ENCODE measurements around the gene YOD1. TPM values are rescaled to one million over a fixed set of nuclear protein-coding genes. Genes with fewer than 3 reads are reported as not detected.
A peak's percentile ranks its signal among the peaks of the same experiment; 100 is the strongest.

YOD1 gene
- total and polyA plus RNA-seq, 2 of the 13 experiments (the other 11 are each of a cell fraction or from before 2014, with no cell fraction given), result 3.4 to 9.1 TPM

DNA sequence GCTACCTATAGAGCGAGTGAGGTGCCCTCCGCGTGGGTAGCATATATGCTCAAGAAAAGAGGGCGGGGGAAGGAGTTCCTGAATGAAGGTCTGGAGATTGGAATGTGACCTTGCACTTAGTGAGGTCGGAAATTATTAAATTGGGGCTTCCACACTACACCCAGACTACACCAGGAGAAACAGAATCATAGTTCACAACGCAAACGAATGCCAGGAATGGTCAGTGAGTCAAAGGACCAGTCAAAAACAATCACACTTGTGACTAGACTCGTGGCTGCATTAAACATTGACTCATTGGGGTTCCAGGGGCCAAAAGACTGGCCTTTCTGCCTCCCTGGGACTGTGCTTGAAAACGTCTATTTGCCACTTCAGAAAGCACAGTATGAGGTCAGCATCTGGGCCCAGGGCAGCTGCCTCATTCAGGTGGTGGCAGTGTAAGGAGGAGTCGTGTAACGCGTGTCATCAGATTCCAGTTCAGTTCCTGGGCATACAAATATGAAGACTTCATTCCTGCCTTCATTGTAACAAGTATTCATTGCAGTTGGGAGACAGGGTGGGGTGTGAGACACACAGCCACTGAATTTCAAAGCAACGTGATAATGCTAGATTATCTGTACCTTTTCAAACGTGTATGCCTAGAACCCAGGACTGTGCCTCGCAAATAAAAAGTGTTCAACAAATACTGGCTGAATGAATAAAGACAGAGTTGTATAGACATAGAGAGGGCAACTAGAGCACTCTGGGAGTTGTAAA is at the start of gene YOD1 (continued):
- TF ChIP-seq, protein P1, sequence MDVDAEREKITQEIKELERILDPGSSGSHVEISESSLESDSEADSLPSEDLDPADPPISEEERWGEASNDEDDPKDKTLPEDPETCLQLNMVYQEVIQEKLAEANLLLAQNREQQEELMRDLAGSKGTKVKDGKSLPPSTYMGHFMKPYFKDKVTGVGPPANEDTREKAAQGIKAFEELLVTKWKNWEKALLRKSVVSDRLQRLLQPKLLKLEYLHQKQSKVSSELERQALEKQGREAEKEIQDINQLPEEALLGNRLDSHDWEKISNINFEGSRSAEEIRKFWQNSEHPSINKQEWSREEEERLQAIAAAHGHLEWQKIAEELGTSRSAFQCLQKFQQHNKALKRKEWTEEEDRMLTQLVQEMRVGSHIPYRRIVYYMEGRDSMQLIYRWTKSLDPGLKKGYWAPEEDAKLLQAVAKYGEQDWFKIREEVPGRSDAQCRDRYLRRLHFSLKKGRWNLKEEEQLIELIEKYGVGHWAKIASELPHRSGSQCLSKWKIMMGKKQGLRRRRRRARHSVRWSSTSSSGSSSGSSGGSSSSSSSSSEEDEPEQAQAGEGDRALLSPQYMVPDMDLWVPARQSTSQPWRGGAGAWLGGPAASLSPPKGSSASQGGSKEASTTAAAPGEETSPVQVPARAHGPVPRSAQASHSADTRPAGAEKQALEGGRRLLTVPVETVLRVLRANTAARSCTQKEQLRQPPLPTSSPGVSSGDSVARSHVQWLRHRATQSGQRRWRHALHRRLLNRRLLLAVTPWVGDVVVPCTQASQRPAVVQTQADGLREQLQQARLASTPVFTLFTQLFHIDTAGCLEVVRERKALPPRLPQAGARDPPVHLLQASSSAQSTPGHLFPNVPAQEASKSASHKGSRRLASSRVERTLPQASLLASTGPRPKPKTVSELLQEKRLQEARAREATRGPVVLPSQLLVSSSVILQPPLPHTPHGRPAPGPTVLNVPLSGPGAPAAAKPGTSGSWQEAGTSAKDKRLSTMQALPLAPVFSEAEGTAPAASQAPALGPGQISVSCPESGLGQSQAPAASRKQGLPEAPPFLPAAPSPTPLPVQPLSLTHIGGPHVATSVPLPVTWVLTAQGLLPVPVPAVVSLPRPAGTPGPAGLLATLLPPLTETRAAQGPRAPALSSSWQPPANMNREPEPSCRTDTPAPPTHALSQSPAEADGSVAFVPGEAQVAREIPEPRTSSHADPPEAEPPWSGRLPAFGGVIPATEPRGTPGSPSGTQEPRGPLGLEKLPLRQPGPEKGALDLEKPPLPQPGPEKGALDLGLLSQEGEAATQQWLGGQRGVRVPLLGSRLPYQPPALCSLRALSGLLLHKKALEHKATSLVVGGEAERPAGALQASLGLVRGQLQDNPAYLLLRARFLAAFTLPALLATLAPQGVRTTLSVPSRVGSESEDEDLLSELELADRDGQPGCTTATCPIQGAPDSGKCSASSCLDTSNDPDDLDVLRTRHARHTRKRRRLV (CRISPR knock-in tag; IDR thresholded peaks at IDR 0.05), result 0 out of 2 replicates have a peak, but pooled peaks have one; percentile 3
- TF ChIP-seq, protein P2, sequence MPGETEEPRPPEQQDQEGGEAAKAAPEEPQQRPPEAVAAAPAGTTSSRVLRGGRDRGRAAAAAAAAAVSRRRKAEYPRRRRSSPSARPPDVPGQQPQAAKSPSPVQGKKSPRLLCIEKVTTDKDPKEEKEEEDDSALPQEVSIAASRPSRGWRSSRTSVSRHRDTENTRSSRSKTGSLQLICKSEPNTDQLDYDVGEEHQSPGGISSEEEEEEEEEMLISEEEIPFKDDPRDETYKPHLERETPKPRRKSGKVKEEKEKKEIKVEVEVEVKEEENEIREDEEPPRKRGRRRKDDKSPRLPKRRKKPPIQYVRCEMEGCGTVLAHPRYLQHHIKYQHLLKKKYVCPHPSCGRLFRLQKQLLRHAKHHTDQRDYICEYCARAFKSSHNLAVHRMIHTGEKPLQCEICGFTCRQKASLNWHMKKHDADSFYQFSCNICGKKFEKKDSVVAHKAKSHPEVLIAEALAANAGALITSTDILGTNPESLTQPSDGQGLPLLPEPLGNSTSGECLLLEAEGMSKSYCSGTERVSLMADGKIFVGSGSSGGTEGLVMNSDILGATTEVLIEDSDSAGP (CRISPR knock-in tag; IDR thresholded peaks at IDR 0.05; ENCODE audit: borderline replicate concordance), result peak; percentile 91; the same call in 1 of the 2 replicates
- TF ChIP-seq ZBTB42 (CRISPR knock-in tag; IDR thresholded peaks at IDR 0.05) (no peak), XRCC5 (optimal IDR thresholded peaks at IDR 0.05; ENCODE audit: low read length) (peak; percentile 34), DPF2 (CRISPR knock-in tag; IDR thresholded peaks at IDR 0.05; ENCODE audit: borderline replicate concordance, low read depth) (no peak), ZEB1 (IDR thresholded peaks at IDR 0.05; ENCODE audit: insufficient replicate concordance, low read depth) (no peak), ZNF572 (CRISPR knock-in tag; IDR thresholded peaks at IDR 0.05) (no peak), BORCS8-MEF2B (CRISPR knock-in tag; IDR thresholded peaks at IDR 0.05) (no peak), ZNF3 (CRISPR knock-in tag; IDR thresholded peaks at IDR 0.05) (no peak), KAT7 (CRISPR knock-in tag; IDR thresholded peaks at IDR 0.05; ENCODE audit: borderline replicate concordance) (no peak), ZSCAN25 (CRISPR knock-in tag; IDR thresholded peaks at IDR 0.05) (no peak), YEATS4 (CRISPR knock-in tag; IDR thresholded peaks at IDR 0.05; ENCODE audit: borderline replicate concordance) (0 out of 2 replicates have a peak, but pooled peaks have one; percentile 7), ELF1 (CRISPR knock-in tag; IDR thresholded peaks at IDR 0.05) (no peak), ZNF816 (CRISPR knock-in tag; IDR thresholded peaks at IDR 0.05; ENCODE audit: borderline replicate concordance) (0 out of 2 replicates have a peak, but pooled peaks have one; percentile 52)
- TF ChIP-seq, protein P3, sequence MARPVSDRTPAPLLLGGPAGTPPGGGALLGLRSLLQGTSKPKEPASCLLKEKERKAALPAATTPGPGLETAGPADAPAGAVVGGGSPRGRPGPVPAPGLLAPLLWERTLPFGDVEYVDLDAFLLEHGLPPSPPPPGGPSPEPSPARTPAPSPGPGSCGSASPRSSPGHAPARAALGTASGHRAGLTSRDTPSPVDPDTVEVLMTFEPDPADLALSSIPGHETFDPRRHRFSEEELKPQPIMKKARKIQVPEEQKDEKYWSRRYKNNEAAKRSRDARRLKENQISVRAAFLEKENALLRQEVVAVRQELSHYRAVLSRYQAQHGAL (CRISPR knock-in tag; IDR thresholded peaks at IDR 0.05; ENCODE audit: not compliant biosample characterization), result no peak
- TF ChIP-seq, protein P4, sequence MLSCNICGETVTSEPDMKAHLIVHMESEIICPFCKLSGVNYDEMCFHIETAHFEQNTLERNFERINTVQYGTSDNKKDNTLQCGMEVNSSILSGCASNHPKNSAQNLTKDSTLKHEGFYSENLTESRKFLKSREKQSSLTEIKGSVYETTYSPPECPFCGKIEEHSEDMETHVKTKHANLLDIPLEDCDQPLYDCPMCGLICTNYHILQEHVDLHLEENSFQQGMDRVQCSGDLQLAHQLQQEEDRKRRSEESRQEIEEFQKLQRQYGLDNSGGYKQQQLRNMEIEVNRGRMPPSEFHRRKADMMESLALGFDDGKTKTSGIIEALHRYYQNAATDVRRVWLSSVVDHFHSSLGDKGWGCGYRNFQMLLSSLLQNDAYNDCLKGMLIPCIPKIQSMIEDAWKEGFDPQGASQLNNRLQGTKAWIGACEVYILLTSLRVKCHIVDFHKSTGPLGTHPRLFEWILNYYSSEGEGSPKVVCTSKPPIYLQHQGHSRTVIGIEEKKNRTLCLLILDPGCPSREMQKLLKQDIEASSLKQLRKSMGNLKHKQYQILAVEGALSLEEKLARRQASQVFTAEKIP (CRISPR knock-in tag; IDR thresholded peaks at IDR 0.05; ENCODE audit: borderline replicate concordance), result no peak
- TF ChIP-seq, protein P5, sequence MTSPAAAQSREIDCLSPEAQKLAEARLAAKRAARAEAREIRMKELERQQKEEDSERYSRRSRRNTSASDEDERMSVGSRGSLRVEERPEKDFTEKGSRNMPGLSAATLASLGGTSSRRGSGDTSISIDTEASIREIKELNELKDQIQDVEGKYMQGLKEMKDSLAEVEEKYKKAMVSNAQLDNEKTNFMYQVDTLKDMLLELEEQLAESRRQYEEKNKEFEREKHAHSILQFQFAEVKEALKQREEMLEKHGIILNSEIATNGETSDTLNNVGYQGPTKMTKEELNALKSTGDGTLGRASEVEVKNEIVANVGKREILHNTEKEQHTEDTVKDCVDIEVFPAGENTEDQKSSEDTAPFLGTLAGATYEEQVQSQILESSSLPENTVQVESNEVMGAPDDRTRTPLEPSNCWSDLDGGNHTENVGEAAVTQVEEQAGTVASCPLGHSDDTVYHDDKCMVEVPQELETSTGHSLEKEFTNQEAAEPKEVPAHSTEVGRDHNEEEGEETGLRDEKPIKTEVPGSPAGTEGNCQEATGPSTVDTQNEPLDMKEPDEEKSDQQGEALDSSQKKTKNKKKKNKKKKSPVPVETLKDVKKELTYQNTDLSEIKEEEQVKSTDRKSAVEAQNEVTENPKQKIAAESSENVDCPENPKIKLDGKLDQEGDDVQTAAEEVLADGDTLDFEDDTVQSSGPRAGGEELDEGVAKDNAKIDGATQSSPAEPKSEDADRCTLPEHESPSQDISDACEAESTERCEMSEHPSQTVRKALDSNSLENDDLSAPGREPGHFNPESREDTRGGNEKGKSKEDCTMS (CRISPR knock-in tag; conservative IDR thresholded peaks at IDR 0.05), result no peak
